ENCODE measurements around the gene HAT1. TPM values are rescaled to one million over a fixed set of nuclear protein-coding genes. Genes with fewer than 3 reads are reported as not detected.
"Not testable (repeated sequence)": the region's sequence is repeated elsewhere in the genome, so short reads cannot be mapped to it uniquely, and the experiment has no call there.

Gene HAT1
- total RNA-seq, 1 experiment from 2014 or later: 122 TPM

- no peak for DNase-seq (ENCODE audit: low read depth in 1 of 2, low spot score in 2 of 2)
- H3K27ac ChIP-seq: peak overlapping the region; percentile 58
- no peaks in the 10 kb centered on the region for H3K27me3 ChIP-seq (replicated peaks)
- H3K4me1 ChIP-seq (replicated peaks): peaks cover 10% of the 10 kb centered on the region
- H3K36me3 ChIP-seq: 0 out of 2 replicates have a peak, but pooled peaks cover 6% of the 10 kb centered on the region
- peak overlapping the region; percentile 62 for H3K4me3 ChIP-seq
- no peaks in the 10 kb centered on the region for H3K9me3 ChIP-seq (replicated peaks)
Measured at GRCh38 chr2:171894612-171894947, 27.7 kb upstream of the HAT1 start.

- H3K27me3 ChIP-seq (replicated peaks): no peaks in the 10 kb centered on the region
- no peak overlapping the region for H3K27ac ChIP-seq
- peaks cover 10% of the 10 kb centered on the region for H3K4me1 ChIP-seq (replicated peaks)
- no peaks in the 10 kb centered on the region for H3K9me3 ChIP-seq (replicated peaks)
- no peak overlapping the region for H3K4me3 ChIP-seq
- H3K36me3 ChIP-seq: no peaks in the 10 kb centered on the region
- no peak for DNase-seq (ENCODE audit: low read depth in 1 of 2, low spot score in 2 of 2)
Measured at GRCh38 chr2:171895786-171896185, 26.5 kb upstream of the HAT1 start.

GRCh38 chr2:171899623-171900282 lies 22.5 kb upstream of the HAT1 start:
- not testable (repeated sequence) for H3K27me3 ChIP-seq (replicated peaks); H3K9me3 ChIP-seq (replicated peaks); DNase-seq (ENCODE audit: low read depth in 1 of 2, low spot score in 2 of 2); H3K27ac ChIP-seq; H3K4me3 ChIP-seq; H3K4me1 ChIP-seq (replicated peaks); H3K36me3 ChIP-seq

GRCh38 chr2:171902840-171903420 lies 19.3 kb upstream of the HAT1 start:
- no peak for DNase-seq (ENCODE audit: low read depth in 1 of 2, low spot score in 2 of 2)
- no peak overlapping the region for H3K27ac ChIP-seq
- H3K27me3 ChIP-seq (replicated peaks): no peaks in the 10 kb centered on the region
- no peaks in the 10 kb centered on the region for H3K4me1 ChIP-seq (replicated peaks)
- no peaks in the 10 kb centered on the region for H3K9me3 ChIP-seq (replicated peaks)
- no peak overlapping the region for H3K4me3 ChIP-seq
- H3K36me3 ChIP-seq: no peaks in the 10 kb centered on the region

GRCh38 chr2:171908235-171908634 lies 14.0 kb upstream of the HAT1 start:
- no peaks in the 10 kb centered on the region for H3K9me3 ChIP-seq (replicated peaks)
- no peak overlapping the region for H3K4me3 ChIP-seq
- H3K4me1 ChIP-seq (replicated peaks): no peaks in the 10 kb centered on the region
- DNase-seq (ENCODE audit: low read depth in 1 of 2, low spot score in 2 of 2): no peak
- H3K27me3 ChIP-seq (replicated peaks): no peaks in the 10 kb centered on the region
- H3K27ac ChIP-seq: no peak overlapping the region
- H3K36me3 ChIP-seq: no peaks in the 10 kb centered on the region

GRCh38 chr2:171909266-171909665 lies 13.0 kb upstream of the HAT1 start:
- DNase-seq (ENCODE audit: low read depth in 1 of 2, low spot score in 2 of 2): no peak
- no peaks in the 10 kb centered on the region for H3K4me1 ChIP-seq (replicated peaks)

GRCh38 chr2:171910494-171910893 lies 11.8 kb upstream of the HAT1 start:
- Histone ChIP-seq H3K27me3 (replicated peaks) (no peaks in the 10 kb centered on the region), H3K36me3 (no peaks in the 10 kb centered on the region), H3K27ac (no peak overlapping the region), H3K9me3 (replicated peaks) (no peaks in the 10 kb centered on the region), H3K4me3 (no peak overlapping the region), H3K4me1 (replicated peaks) (no peaks in the 10 kb centered on the region)
- no peak for DNase-seq (ENCODE audit: low read depth in 1 of 2, low spot score in 2 of 2)

More at GRCh38 chr2:171909266-171909665, 13.0 kb upstream of the HAT1 start:
- Histone ChIP-seq H3K27me3 (replicated peaks) (no peaks in the 10 kb centered on the region), H3K9me3 (replicated peaks) (no peaks in the 10 kb centered on the region), H3K36me3 (no peaks in the 10 kb centered on the region), H3K27ac (no peak overlapping the region), H3K4me3 (no peak overlapping the region)

GRCh38 chr2:171913517-171913916 lies 8.7 kb upstream of the HAT1 start:
- Histone ChIP-seq H3K4me3 (no peak overlapping the region), H3K9me3 (replicated peaks) (no peaks in the 10 kb centered on the region), H3K36me3 (no peaks in the 10 kb centered on the region), H3K27ac (no peak overlapping the region), H3K4me1 (replicated peaks) (no peaks in the 10 kb centered on the region), H3K27me3 (replicated peaks) (no peaks in the 10 kb centered on the region)
- DNase-seq (ENCODE audit: low read depth in 1 of 2, low spot score in 2 of 2): no peak

- Histone ChIP-seq H3K4me3 (no peak overlapping the region), H3K9me3 (replicated peaks) (no peaks in the 10 kb centered on the region), H3K4me1 (replicated peaks) (peaks cover 10% of the 10 kb centered on the region), H3K27me3 (replicated peaks) (no peaks in the 10 kb centered on the region), H3K27ac (no peak overlapping the region), H3K36me3 (peaks cover 16% of the 10 kb centered on the region)
- DNase-seq (ENCODE audit: low read depth in 1 of 2, low spot score in 2 of 2): no peak
Measured at GRCh38 chr2:171919453-171919852, 2.8 kb upstream of the HAT1 start.

GRCh38 chr2:171921970-171922229 lies 361 bp upstream of the HAT1 start:
- Histone ChIP-seq H3K27me3 (replicated peaks) (no peaks in the 10 kb centered on the region), H3K36me3 (peaks cover 31% of the 10 kb centered on the region), H3K4me3 (peak overlapping the region; percentile 71), H3K27ac (peak overlapping the region; percentile 94), H3K4me1 (replicated peaks) (peaks cover 10% of the 10 kb centered on the region), H3K9me3 (replicated peaks) (no peaks in the 10 kb centered on the region)
- DNase-seq (ENCODE audit: low read depth in 1 of 2, low spot score in 2 of 2): no peak

DNA sequence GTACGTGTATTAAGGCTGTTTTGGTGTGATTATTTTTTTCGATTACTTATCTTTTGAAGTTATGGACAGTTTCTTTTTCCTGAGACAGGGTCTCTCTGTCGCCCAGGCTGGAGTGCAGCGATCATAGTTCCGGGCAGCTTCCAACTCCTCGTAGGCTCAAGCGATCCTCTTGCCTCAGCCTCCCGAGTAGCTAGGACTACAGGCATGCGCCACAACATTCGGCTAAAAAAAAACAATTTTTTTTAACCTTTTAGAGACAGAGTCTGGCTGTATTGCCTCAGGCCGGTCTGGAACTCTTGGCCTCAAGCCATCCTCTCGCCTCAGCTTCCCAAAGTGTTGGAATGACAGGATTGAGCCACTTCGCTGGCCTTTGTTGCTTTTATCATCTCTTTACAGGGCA lies 945 bp downstream of the HAT1 start:
- DNase-seq (ENCODE audit: low read depth in 1 of 2, low spot score in 2 of 2): peak; percentile 49 to 53
- Histone ChIP-seq H3K36me3 (peaks cover 41% of the 10 kb centered on the region), H3K4me3 (peak overlapping the region; percentile 71), H3K27ac (peak overlapping the region; percentile 94), H3K4me1 (replicated peaks) (peaks cover 10% of the 10 kb centered on the region), H3K9me3 (replicated peaks) (no peaks in the 10 kb centered on the region), H3K27me3 (replicated peaks) (no peaks in the 10 kb centered on the region)

GRCh38 chr2:171924170-171924942 lies 2.1 kb downstream of the HAT1 start:
- H3K4me1 ChIP-seq (replicated peaks): peaks cover 10% of the 10 kb centered on the region
- peaks cover 46% of the 10 kb centered on the region for H3K36me3 ChIP-seq
- no peak overlapping the region for H3K27ac ChIP-seq
- no peak overlapping the region for H3K4me3 ChIP-seq
- no peaks in the 10 kb centered on the region for H3K27me3 ChIP-seq (replicated peaks)
- no peak for DNase-seq (ENCODE audit: low read depth in 1 of 2, low spot score in 2 of 2)
- no peaks in the 10 kb centered on the region for H3K9me3 ChIP-seq (replicated peaks)

DNA sequence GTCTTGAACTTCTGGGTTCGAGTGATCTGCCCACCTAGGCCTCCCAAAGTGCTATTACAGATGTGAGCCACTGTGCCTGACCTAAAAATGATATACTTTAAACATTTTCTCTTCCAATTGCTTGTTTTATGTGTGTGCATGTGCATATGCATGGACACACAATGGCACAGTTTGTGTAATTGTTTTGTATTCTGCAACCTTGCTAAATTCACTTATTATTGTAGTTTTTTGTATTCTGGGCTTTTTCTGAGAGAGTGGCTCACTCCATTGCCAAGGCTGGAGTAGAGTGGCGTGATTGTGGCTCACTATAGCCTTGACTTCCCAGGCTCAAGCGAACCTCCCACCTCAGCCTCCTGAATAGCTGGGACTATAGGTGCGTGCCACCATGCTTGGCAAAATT lies 8.1 kb downstream of the HAT1 start:
- no peak overlapping the region for H3K4me3 ChIP-seq
- DNase-seq (ENCODE audit: low read depth in 1 of 2, low spot score in 2 of 2): no peak
- H3K27ac ChIP-seq: no peak overlapping the region
- H3K36me3 ChIP-seq: peaks cover 39% of the 10 kb centered on the region
- H3K9me3 ChIP-seq (replicated peaks): no peaks in the 10 kb centered on the region
- no peaks in the 10 kb centered on the region for H3K27me3 ChIP-seq (replicated peaks)
- H3K4me1 ChIP-seq (replicated peaks): no peaks in the 10 kb centered on the region

GRCh38 chr2:171939058-171939742 lies 16.9 kb downstream of the HAT1 start:
- DNase-seq (ENCODE audit: low read depth in 1 of 2, low spot score in 2 of 2): no peak
- peaks cover 18% of the 10 kb centered on the region for H3K36me3 ChIP-seq
- H3K27ac ChIP-seq: no peak overlapping the region
- H3K4me1 ChIP-seq (replicated peaks): no peaks in the 10 kb centered on the region
- no peak overlapping the region for H3K4me3 ChIP-seq
- no peaks in the 10 kb centered on the region for H3K27me3 ChIP-seq (replicated peaks)
- H3K9me3 ChIP-seq (replicated peaks): no peaks in the 10 kb centered on the region

Measured in SJSA1 (cell line).